ENCODE measurements around the gene SYT1. TPM values are rescaled to one million over a fixed set of nuclear protein-coding genes. Genes with fewer than 3 reads are reported as not detected.

The SYT1 gene
- total and polyA plus RNA-seq, 7 donors: 2.8 to 20.0 (median 10.6) TPM; not detected in 1

- WGBS, 2 donors: 48 to 59% methylated on average over 1 of the region's 1 CpG
- Histone ChIP-seq H3K36me3 (no peaks in the 10 kb centered on the region), H3K27me3 (no peaks in the 10 kb centered on the region), H3K27ac (no peak overlapping the region), H3K4me1 (no peaks in the 10 kb centered on the region), H3K4me3 (no peak overlapping the region), H3K9me3 (no peaks in the 10 kb centered on the region)
- TF ChIP-seq EP300 (IDR thresholded peaks at IDR 0.05) (no peak), POLR2AphosphoS5 (IDR thresholded peaks at IDR 0.05) (no peak)
- no peak for DNase-seq
- intact Hi-C loops (cut with DNase I): no loop called here
These were observed 523.4 kb downstream of the SYT1 start for GRCh38 chr12:79388011-79388410.

GRCh38 chr12:79393842-79394241 is 529.3 kb downstream of the SYT1 start:
- WGBS, 2 donors: 93 to 99% methylated on average over 2 of the region's 2 CpGs

GRCh38 chr12:79397609-79398008 is 533.0 kb downstream of the SYT1 start:
- no peaks in the 10 kb centered on the region for H3K9me3 ChIP-seq
- no peak overlapping the region for H3K27ac ChIP-seq
- DNase-seq: no peak
- intact Hi-C loops (cut with DNase I): no loop called here
- TF ChIP-seq EP300 (IDR thresholded peaks at IDR 0.05): no peak
- TF ChIP-seq CTCF (IDR thresholded peaks at IDR 0.05): no peak
- TF ChIP-seq POLR2AphosphoS5 (IDR thresholded peaks at IDR 0.05): no peak
- TF ChIP-seq POLR2A (IDR thresholded peaks at IDR 0.05): no peak
- no peaks in the 10 kb centered on the region for H3K27me3 ChIP-seq
- no peak overlapping the region for H3K4me3 ChIP-seq
- WGBS, 2 donors: 83 to 85% methylated on average over 2 of the region's 2 CpGs
- H3K4me1 ChIP-seq: no peaks in the 10 kb centered on the region
- H3K36me3 ChIP-seq: no peaks in the 10 kb centered on the region

More at GRCh38 chr12:79393842-79394241, 529.3 kb downstream of the SYT1 start:
- H3K36me3 ChIP-seq: no peaks in the 10 kb centered on the region
- DNase-seq: no peak
- no peak overlapping the region for H3K4me3 ChIP-seq
- no peak overlapping the region for H3K27ac ChIP-seq
- H3K4me1 ChIP-seq: no peaks in the 10 kb centered on the region
- TF ChIP-seq POLR2A (IDR thresholded peaks at IDR 0.05): no peak
- TF ChIP-seq CTCF (IDR thresholded peaks at IDR 0.05): no peak
- no peak for TF ChIP-seq POLR2AphosphoS5 (IDR thresholded peaks at IDR 0.05)
- no peak for TF ChIP-seq EP300 (IDR thresholded peaks at IDR 0.05)
- intact Hi-C loops (cut with DNase I): no loop called here
- no peaks in the 10 kb centered on the region for H3K9me3 ChIP-seq
- H3K27me3 ChIP-seq: no peaks in the 10 kb centered on the region

GRCh38 chr12:79400481-79400880 is 535.9 kb downstream of the SYT1 start:
- H3K27ac ChIP-seq: no peak overlapping the region
- no peak overlapping the region for H3K4me3 ChIP-seq
- intact Hi-C loops (cut with DNase I): no loop called here
- H3K9me3 ChIP-seq: no peaks in the 10 kb centered on the region
- no peak for DNase-seq
- H3K27me3 ChIP-seq: no peaks in the 10 kb centered on the region
- no peaks in the 10 kb centered on the region for H3K36me3 ChIP-seq
- WGBS, 2 donors: 57 to 82% methylated on average over 3 of the region's 3 CpGs
- no peaks in the 10 kb centered on the region for H3K4me1 ChIP-seq
- no peak for TF ChIP-seq EP300 (IDR thresholded peaks at IDR 0.05)
- TF ChIP-seq POLR2AphosphoS5 (IDR thresholded peaks at IDR 0.05): no peak
- TF ChIP-seq CTCF (IDR thresholded peaks at IDR 0.05): no peak
- TF ChIP-seq POLR2A (IDR thresholded peaks at IDR 0.05): no peak

GRCh38 chr12:79402606-79403005 is 538.0 kb downstream of the SYT1 start:
- no peaks in the 10 kb centered on the region for H3K4me1 ChIP-seq
- WGBS, 2 donors: 62 to 83% methylated on average over 2 of the region's 2 CpGs
- no peak overlapping the region for H3K4me3 ChIP-seq
- DNase-seq: no peak
- H3K27ac ChIP-seq: no peak overlapping the region
- H3K9me3 ChIP-seq: no peaks in the 10 kb centered on the region
- intact Hi-C loops (cut with DNase I): no loop called here
- no peaks in the 10 kb centered on the region for H3K27me3 ChIP-seq
- H3K36me3 ChIP-seq: no peaks in the 10 kb centered on the region
- no peak for TF ChIP-seq POLR2AphosphoS5 (IDR thresholded peaks at IDR 0.05)

GRCh38 chr12:79406993-79407392 is 542.4 kb downstream of the SYT1 start:
- 84 to 87% methylated on average over 1 of the region's 1 CpG for WGBS, 2 donors
- no peak for DNase-seq
- Histone ChIP-seq H3K9me3 (no peaks in the 10 kb centered on the region), H3K27me3 (no peaks in the 10 kb centered on the region), H3K4me1 (peaks cover 0 to 23% (median 22%) of the 10 kb centered on the region in 4 donors), H3K4me3 (no peak overlapping the region), H3K27ac (no peak overlapping the region), H3K36me3 (no peaks in the 10 kb centered on the region)
- intact Hi-C loops (cut with DNase I): loop anchor here (5.0 kb wide), 1 partner anchor 140 kb away; no protein-coding TSS in a partner anchor
- no peak for TF ChIP-seq EP300 (IDR thresholded peaks at IDR 0.05)
- no peak for TF ChIP-seq POLR2AphosphoS5 (IDR thresholded peaks at IDR 0.05)
- no peak for TF ChIP-seq POLR2A (IDR thresholded peaks at IDR 0.05)
- no peak for TF ChIP-seq CTCF (IDR thresholded peaks at IDR 0.05)

All from sigmoid colon (tissue), 7 donors.